Heart left ventricle (tissue), 16 donors: ENCODE data around the gene SLC35G4. TPM values are rescaled to one million over a fixed set of nuclear protein-coding genes. Genes with fewer than 3 reads are reported as not detected.
"Not testable (repeated sequence)": the region's sequence is repeated elsewhere in the genome, so short reads cannot be mapped to it uniquely, and the experiment has no call there.

ENCODE experiments used
- ATAC-seq, 4 donors: fragments of 200-7000 bp; cut with Tn5 transposase; one replicate each; pipeline ENCODE4 v1.9.1; 2020 to 2022; ENCODE audit warnings: moderate library complexity in 4 of 4, mild to moderate bottlenecking in 3 of 4, moderate number of reproducible peaks in 1 of 4
- DNase-seq, 5 donors: peaks; one replicate each; pipeline ENCODE4 v3.0.0-alpha.2; 2020
- H3K27ac ChIP-seq, 12 donors: fragments of 200-600 bp; sonication (generic) in 4 of 12; one replicate each; pipeline versions ENCODE4 v1.5.0 to v1.8.0; 2016 to 2022; ENCODE audit warnings: mild to moderate bottlenecking in 2 of 12
- H3K27me3 ChIP-seq, 9 donors: fragments of 200-600 bp; sonication (generic) in 2 of 9; one replicate each; pipeline versions ENCODE4 v1.5.1 to v1.8.0; 2016 to 2022; ENCODE audit warnings: mild to moderate bottlenecking in 3 of 9
- H3K36me3 ChIP-seq, 9 donors: fragments of 200-600 bp; sonication (generic) in 2 of 9; one replicate each; pipeline versions ENCODE4 v1.5.0 to v1.8.0; 2018 to 2022; ENCODE audit warnings: mild to moderate bottlenecking in 2 of 9
- H3K4me1 ChIP-seq, 12 donors: fragments of 200-600 bp; sonication (generic) in 4 of 12; one replicate each; pipeline versions ENCODE4 v1.5.0 to v1.8.0; 2016 to 2022; ENCODE audit warnings: mild to moderate bottlenecking in 3 of 12
- H3K4me3 ChIP-seq, 12 donors: fragments of 200-600 bp; sonication (generic) in 4 of 12; one replicate each; pipeline versions ENCODE4 v1.5.0 to v1.8.0; 2017 to 2022; ENCODE audit warnings: mild to moderate bottlenecking in 9 of 12, moderate library complexity in 4 of 12
- H3K9me3 ChIP-seq, 12 donors: fragments of 200-600 bp; sonication (generic) in 4 of 12; one replicate each; pipeline versions ENCODE4 v1.5.0 to v1.8.0; 2016 to 2022; ENCODE audit warnings: mild to moderate bottlenecking in 1 of 12
- CTCF ChIP-seq, 12 donors: fragments of 200-600 bp; sonication (generic) in 4 of 12; IDR thresholded peaks; one replicate each; pipeline versions ENCODE4 v1.5.0 to v1.8.0; 2018 to 2022; ENCODE audit warnings: antibody characterized with exemption in 12 of 12, mild to moderate bottlenecking in 5 of 12
- POLR2A ChIP-seq, 2 donors: fragments of 450-650 bp; IDR thresholded peaks; one replicate each; pipeline ENCODE4 v1.6.1; 2017; ENCODE audit warnings: antibody characterized with exemption in 2 of 2, mild to moderate bottlenecking in 2 of 2, moderate library complexity in 2 of 2
- WGBS, 4 donors: extraction: QIAGEN DNeasy Blood & Tissue Kit in 2 of 4; methylation state at CpG; one replicate each; pipeline versions ENCODE4 v1.1.5 to v1.1.7; 2013 to 2018; 5-methylcytosine and 5-hydroxymethylcytosine counted together
- intact Hi-C, 10 donors: fragments of 100-400 bp; cut with DNase I; formaldehyde crosslinking; loops; one replicate each; pipeline versions ENCODE4 v1.11.1 to v1.14.2; 2022
- long read RNA-seq, 3 donors: library from polyadenylated mRNA; unstranded; transcript quantifications; one replicate each; pipeline ENCODE4 v2.0.0, GENCODE V29; 2020 to 2021
- polyA plus RNA-seq, 2 donors: library from polyadenylated mRNA; stranded (reverse); fragments of 200-250 nt; gene quantifications; one replicate each; pipeline ENCODE4 v1.2.3, GENCODE V29; 2013
- total RNA-seq, 9 donors: library from RNA; depleted of rRNA in 2 of 9; stranded (reverse); fragments of >200 nt in 2 of 9; fragmentation: NEBNext Ultra II Directional in 3 of 9; extraction: Animal tissue kit (Norgen Biotek cat#: 25700) in 3 of 9; gene quantifications; one replicate each; pipeline versions ENCODE4 v1.1.0 to v1.2.4, GENCODE V29; 2016 to 2023
- donor health status: ischemic (EF 13 %, LVEDD 7.1; RV severe dilation, severe dysfunction).
- donor health status: healthy with polysubstance abuse.
- donor health status: DM: no; HTN: yes; CAD: no.
- donor health status: DM: no; HTN: no; CAD: no.
- donor health status: ischemic (EF 25% LVEDD 6.9; RV normal size, moderate dysfunction).
- donor health status: ischemic (EF 25% LVEDD 5.7; RV mildly dilated, moderate dysfunction).
- donor health status: healthy.
- donor health status: DM: yes; HTN: yes; CAD: no.
- donor health status: ischemic (EF 35%, LVEDD 5.7; RV mildly dilated, moderate dysfunction).
- donor health status: nonischemic (EF 11% LVEDD 7.7; RV severe dilation, severe dysfunction).
- donor health status: DM: yes; HTN: yes; CAD: no.
- donor health status: PGD.
- donor health status: ischemic (EF 29% LVEDD 5.4; RV normal size, mild dysfunction).
- donor health status: nonischemic (EF 23%, LVEDD 6.1; RV moderate dilation, normal function).

The SLC35G4 gene
- total RNA-seq (not detected), polyA plus RNA-seq (not detected)
- long read RNA-seq, donor 1, result 0 reads
- long read RNA-seq, donor 2, result 0 reads
- long read RNA-seq, donor 3, result 0 reads

- H3K4me1 ChIP-seq, ATAC-seq, intact Hi-C loops, H3K27me3 ChIP-seq, H3K27ac ChIP-seq, DNase-seq, H3K9me3 ChIP-seq, H3K36me3 ChIP-seq, H3K4me3 ChIP-seq: not testable (repeated sequence)
- WGBS, 4 donors, result 60 to 87% (median 83%) methylated on average over 1 to 9 of the region's 9 CpGs
Measured at GRCh38 chr18:11609488-11609887, at the start of gene SLC35G4. Gene SLC35G4, plus strand, starts transcription at chr18:11609596. Its CDS starts 0 bp downstream, at chr18:11609596.

- TF ChIP-seq CTCF (IDR thresholded peaks at IDR 0.05) (no peak), POLR2A (IDR thresholded peaks at IDR 0.05) (no peak)
- Histone ChIP-seq H3K4me3 (no peak overlapping the region), H3K27ac (no peak overlapping the region), H3K4me1 (no peaks in the 10 kb centered on the region), H3K36me3 (no peaks in the 10 kb centered on the region), H3K27me3 (peaks cover 0 to 7% (median 0%) of the 10 kb centered on the region in 9 donors), H3K9me3 (no peaks in the 10 kb centered on the region)
- intact Hi-C loops, result no loop called here
- DNase-seq, result no peak
- 58 to 71% (median 65%) methylated on average over 4 of the region's 4 CpGs for WGBS, 4 donors
- ATAC-seq, result no peak
Measured at GRCh38 chr18:11561293-11561692, 48.1 kb upstream of the SLC35G4 start.

GRCh38 chr18:11565716-11566115, 43.7 kb upstream of the SLC35G4 start:
- H3K4me1 ChIP-seq, result no peaks in the 10 kb centered on the region
- H3K27me3 ChIP-seq, result peaks cover 0 to 3% (median 0%) of the 10 kb centered on the region in 9 donors
- DNase-seq (no peak), ATAC-seq (no peak)
- intact Hi-C loops, result no loop called here
- no peak overlapping the region for H3K27ac ChIP-seq
- no peaks in the 10 kb centered on the region for H3K36me3 ChIP-seq
- 70 to 82% (median 72%) methylated on average over 5 of the region's 5 CpGs for WGBS, 4 donors
- TF ChIP-seq CTCF (IDR thresholded peaks at IDR 0.05) (no peak), POLR2A (IDR thresholded peaks at IDR 0.05) (no peak)
- H3K9me3 ChIP-seq, result no peaks in the 10 kb centered on the region
- no peak overlapping the region for H3K4me3 ChIP-seq

- Histone ChIP-seq H3K27me3 (peaks cover 0 to 7% (median 0%) of the 10 kb centered on the region in 9 donors), H3K4me1 (no peaks in the 10 kb centered on the region), H3K9me3 (no peaks in the 10 kb centered on the region), H3K4me3 (no peak overlapping the region), H3K27ac (no peak overlapping the region), H3K36me3 (no peaks in the 10 kb centered on the region)
- DNase-seq (no peak), ATAC-seq (no peak)
- TF ChIP-seq CTCF (IDR thresholded peaks at IDR 0.05) (no peak), POLR2A (IDR thresholded peaks at IDR 0.05) (no peak)
- intact Hi-C loops, result no loop called here
- 69 to 78% (median 75%) methylated on average over 5 of the region's 5 CpGs for WGBS, 4 donors
Measured at GRCh38 chr18:11566236-11566965, 43.0 kb upstream of the SLC35G4 start.
